HG03135 (cell line): ENCODE data around the gene RPS19BP1.

Experiments
- ATAC-seq: cut with Tn5 transposase; IDR thresholded peaks from one replicate; pipeline ENCODE4 v1.9.1; 2021; ENCODE audit warnings: mild to moderate bottlenecking, moderate library complexity; ENCODE audit not compliant: unreplicated experiment

RPS19BP1 gene

DNA sequence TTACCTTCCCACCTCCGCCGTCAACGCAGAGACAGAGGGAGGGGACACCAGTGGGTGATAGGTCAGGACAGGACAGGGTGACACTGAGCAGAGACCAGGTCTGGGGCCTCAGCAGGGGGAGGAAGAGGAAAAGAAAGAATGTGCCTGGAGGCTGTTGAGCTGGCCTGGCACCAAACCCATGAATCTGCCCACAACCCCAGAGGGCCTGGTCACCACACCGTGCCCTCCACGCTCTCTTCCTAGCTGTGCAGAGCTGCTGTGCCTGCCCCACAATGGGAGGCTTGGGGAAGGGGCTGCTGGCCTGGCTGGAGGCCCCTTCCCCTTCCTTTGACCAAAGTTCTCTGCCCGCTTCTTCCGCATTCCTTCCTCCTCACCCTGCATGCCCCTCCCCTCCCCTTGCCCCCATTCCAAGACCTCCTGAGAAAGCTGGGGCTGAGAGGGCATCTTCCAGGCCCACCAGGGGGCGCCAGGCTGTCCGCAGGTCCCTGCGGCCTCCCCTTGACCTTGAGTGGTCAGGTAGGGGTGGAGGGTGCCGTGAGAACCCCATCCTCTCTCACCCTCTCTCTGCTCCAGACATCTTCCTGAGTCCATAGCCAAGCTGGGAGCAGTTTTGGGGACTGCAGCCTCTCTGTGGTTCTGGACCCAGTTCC is 27.0 kb upstream of the RPS19BP1 start:
- no peak for ATAC-seq

DNA sequence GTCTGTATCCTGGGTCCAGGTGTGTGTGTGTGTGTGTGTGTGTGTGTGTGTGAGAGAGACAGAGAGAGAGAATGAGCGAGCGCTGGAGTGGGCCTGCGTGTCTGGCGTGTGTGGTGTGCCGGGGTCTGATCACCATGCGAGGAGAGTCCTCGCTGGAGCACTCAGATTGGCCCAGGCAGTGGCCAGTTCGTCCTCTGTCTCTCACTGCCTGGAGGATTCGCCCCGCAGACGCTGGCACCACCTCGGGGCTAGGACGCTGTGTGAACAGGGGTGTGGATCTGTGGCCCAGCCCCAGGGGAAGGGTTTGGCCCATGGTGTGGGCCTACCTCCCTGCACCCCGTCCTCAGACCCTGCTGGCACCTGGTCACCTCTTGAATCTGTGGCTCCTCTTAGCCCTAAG is 26.4 kb upstream of the RPS19BP1 start:
- no peak for ATAC-seq

DNA sequence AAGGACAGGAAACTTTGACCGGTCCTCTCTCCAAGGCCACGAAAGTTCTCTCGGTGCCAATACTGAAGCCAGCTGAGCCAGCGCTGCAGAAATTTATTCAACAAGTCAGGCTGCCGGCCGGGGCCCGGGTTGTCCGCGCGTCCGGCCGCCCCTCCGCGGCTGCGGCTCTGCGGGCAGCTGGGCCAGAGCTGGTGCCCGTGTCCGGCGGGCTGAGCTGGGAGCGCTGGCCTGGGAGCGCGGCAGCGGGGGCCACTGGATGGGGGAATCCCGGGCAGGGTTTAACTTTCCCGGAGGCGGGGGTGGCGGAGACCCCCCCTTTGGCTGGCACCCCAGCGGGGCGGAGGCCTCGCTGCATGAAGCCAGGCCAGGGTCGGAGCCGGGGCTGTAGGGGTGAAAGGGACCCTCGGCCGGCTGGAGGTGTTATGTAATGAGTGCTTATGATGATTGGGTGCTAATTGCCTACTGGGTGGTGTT is 25.7 kb upstream of the RPS19BP1 start:
- ATAC-seq, result no peak

DNA sequence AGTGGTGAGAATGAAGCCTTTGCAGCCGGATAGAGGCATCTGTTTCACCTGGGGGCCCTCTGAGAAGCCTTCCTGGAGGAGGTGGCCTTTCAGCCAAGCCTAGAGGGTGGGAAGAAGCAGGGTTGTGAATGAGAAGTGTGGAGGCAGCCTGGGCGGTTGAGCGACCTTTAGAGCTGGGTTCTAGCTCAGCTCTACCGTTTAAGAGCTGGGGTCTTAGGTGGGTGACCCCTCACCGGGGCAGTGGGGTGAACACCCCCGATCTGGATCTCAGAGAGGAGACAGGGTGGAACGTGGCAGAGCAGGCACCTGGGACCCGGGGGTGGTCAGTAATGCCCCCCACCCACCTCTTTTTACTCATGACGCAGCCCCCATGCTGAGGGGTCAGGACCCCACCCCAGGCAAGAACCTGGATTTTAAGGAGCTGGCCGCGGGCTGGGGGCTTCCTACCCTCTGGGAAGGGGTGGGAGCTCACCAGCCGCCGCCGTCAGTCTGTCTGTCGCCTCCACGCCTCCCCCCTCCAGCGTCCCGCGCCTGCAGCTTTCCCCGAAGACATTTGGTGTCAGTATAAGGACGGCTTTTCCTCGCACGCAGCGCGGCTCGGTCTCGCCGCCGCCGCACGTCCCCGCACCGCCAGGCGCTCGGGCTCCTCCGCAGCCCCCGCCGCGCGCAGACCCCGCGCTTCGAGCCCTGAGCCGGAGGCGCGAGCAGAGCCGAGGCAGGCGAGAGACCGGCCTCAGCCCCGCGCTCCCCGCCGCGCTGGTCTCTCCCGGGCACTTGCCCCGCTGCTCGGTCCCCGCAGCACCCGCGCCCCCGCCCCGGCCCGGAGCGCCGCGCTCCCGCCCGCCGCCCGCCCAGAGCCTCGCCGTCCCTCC is 24.7 kb upstream of the RPS19BP1 start:
- ATAC-seq, result no peak

DNA sequence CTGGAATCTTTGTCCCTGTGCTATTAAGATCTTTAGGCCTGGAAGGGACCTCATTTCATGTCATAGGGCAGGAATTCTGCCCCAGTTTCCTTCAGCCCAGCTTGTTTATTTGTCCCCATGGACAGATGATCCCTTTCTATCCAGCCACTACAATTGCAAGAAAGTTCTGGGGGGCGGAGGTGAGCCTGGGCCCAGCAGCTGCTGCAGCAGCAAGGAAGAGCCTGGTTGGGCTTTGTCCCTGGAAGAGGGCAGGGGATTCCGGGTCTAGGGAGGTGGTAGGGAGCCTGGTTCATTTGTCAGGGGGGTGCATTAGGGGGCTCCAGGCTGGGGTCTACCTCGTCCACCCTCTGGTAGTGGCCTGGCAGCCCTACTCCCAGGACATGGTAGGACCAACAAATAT is 21.6 kb upstream of the RPS19BP1 start:
- ATAC-seq, result no peak

DNA sequence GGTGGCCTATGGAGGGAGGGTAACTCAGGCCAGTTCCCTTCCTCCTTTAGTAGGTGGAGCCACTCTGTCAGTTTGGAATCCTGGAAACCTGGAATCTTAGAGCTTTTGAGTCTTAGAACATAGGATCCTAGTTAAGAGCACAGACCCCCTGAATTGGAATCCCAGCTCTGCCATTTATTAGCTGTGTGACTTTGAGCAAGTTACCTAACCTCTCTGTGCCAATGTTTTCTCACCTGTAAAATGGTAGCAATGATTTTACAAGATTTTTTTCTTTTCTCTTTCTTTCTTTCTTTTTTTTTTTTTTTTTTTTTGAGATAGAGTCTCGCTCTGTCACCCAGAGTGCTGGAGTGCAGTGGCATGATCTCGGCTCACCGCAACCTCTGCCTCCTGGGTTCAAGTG is 20.9 kb upstream of the RPS19BP1 start:
- ATAC-seq, result no peak

DNA sequence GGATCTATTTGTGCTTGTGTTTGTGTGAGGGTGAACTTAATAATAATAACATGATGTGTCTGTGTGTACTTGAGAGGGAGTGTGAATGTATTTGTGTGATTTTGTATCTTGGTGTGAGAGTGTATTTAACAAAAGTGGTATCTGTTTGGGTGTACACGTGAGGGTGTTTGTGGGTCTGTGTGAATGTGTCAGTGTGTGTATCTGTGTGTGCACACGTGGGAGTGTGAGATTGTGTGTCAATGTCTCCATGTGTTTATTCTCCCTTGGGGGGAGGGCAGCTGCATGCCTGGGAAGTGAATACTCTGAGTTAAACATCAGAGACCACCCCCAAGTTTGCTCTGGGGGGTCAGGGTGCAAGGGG is 15.0 kb upstream of the RPS19BP1 start:
- no peak for ATAC-seq

DNA sequence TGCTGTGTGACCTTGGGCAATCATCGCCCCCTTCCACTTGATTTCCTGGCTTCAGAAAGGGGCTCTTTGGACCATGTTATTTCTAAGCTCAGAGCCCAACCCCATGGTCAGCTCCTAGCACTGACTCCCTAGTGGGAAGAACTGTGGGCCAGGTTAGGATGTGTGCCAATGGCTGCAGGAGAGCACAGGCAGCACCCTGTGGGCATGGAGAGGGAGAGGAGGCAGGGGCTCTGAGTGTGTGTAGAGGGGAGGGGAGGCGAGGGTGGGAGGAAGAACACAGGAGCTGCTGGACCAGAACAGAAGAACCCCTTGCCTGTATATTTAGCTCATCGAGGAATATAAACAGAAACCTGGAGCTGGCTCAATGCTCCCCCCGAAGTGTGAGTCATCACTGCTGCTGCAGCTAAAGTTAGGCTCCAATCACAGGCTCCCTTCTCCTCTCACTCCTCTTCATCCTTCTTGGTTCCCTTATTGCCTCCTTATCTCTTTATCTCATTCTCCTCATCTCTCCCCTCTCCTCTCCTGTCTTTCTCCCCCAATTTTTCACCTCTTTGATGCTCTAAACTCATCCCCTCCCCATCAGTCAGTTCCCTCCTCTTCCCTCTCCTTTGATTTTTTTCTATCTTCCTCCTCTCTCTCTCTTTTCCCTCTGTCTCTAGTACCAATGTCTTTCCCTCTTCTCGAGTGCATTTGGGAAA is 14.5 kb upstream of the RPS19BP1 start:
- ATAC-seq, result no peak

DNA sequence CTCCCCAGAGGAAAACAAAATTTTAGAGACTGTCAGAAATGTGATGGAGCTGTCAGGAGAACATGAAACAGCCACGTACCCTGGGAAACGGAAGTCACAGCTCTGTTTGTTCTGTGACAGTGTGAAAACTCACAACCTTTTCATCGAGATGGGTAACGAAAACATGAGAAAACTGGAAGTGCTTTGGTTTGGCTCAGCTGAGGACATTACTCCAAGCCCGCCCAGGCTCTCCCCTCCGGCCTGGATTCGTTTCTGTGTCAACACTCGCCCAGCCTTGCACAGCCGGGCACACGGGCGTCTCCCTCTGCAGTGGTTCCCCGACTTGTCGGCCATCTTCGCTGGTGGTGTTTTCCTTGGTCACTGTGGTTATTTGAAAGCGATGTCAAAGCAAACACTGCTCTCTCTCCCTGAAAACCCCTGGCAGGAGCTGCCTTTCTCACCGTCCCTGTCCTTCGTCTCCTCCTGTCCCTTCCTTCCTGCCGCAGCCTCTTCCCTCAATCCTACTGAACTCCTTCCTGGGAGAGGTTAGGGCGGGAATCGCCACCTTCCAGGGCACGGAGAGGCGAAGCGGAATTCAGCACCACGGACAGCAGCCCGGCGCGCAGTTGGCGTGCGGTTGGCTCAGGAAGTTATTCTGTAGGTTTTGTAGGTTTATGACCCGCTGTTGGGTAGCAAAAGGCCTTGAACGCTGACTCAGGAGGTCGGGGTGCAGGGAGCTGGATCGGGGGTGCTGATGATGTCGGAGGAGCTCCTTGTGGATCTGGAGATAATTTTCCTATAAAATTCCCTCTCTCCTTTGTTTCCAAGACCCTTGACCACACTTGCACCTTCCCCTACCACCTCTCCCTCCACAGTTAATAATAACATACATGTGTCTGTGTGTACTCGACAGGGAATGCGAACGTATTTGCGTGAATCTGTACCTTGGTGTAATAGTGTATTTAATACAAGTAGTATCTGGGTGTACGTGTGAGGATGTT is 13.1 kb upstream of the RPS19BP1 start:
- no peak for ATAC-seq

DNA sequence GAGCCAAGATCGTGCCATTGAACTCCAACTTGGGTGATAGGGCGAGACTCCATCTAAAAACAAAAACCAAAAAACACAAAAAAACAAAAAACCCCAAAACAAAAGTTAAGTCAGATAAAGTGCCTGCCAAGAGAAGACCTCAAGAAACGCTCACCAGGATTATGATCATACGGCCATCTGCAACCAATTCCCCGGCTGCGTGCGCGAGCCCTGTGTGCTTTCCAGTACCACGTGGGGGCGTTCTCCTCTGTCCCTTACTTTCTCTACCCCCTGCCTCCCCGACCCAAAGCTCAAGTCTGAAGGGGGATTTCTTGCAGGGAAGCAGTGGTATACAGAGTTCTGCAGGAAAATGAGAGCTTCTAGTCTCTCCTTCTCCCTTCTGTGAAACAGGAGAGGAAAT is 10.5 kb upstream of the RPS19BP1 start:
- ATAC-seq, result no peak

DNA sequence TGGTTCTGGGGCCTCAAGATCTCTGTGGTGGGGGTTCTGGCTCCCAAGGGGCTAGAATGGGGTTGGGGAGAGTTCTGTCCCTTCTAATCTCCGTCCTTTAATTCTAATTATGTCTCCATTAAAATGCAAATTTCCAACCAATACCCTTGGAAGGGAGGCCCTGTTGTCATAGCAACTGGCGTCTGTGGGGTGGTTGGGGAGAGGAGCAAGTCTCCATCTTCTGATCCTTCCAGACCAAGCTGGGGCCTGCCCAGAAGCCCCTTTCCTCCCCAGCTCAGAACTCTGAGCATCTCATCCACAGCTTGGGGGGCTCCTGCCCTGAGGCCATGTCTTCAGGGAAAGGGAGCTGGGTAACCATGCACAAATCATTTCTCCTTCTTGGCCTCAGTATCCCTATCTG is 5.4 kb upstream of the RPS19BP1 start:
- no peak for ATAC-seq

DNA sequence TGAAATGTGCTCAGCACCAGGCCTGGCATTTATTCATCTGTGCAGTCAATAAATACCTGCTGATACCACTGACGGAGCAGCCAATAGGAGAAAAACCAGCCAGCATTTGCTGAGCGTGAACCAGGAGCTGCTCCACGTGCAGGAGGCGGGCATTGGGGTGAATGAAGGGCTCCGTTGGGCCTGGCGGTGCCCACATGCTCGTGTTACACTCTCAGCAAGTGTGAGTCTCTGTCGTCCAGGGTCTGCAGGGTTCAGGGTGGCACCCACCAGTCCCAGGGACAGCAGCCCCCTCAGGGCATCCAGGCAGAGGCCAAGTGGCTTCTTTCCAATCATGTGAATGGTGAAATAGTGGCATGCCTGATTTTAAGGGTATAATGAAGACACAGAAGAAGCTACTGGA is 4.2 kb upstream of the RPS19BP1 start:
- no peak for ATAC-seq

DNA sequence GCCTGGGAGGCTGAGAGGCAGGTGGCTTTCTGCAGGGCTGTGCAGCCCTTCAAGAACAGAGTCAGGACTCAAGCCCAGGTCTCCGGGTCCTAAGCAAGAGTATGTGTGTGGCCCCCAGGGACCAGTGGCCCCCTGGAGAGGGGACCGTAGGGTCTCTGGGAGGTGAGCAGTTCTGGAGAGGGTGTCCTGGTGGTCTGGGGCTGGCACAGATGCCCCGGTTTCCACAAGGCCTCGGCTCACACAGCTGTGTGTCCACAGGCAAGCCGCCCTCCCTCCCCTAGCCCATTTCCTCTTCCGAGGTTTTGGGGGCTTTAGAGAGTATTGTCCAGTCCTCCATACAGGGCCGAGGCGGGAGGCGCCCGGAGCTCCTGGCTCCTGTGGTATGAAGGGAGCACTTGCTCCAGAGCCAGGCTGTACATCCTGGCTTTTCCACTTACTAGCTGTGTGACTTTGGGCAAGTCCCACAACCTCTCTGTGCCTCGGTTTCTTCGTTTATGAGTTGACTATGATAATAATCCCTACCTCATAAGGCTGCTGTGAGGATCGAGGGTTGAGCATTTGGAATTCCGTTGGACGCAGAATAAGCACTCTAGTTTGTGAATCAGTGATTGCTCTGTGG is 3.4 kb upstream of the RPS19BP1 start:
- ATAC-seq, result no peak

DNA sequence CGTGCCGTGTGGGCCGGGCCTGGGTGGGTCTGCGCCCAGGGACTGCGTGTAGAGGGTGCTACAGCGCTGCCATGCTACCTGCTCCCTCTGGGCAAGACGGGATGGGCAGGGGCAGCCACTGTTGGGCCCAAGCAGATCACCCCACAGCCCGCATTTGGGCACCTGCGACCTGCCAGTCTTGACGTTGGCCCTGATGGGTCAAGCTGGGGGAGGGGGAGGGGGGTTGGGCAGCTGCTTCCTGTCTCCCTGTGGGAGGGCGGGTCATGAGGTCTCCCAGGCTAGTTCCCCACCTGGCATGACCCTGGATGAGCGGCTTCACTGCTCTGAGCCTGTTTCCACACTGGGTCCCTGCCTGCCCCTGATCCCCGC is 2.8 kb upstream of the RPS19BP1 start:
- no peak for ATAC-seq

DNA sequence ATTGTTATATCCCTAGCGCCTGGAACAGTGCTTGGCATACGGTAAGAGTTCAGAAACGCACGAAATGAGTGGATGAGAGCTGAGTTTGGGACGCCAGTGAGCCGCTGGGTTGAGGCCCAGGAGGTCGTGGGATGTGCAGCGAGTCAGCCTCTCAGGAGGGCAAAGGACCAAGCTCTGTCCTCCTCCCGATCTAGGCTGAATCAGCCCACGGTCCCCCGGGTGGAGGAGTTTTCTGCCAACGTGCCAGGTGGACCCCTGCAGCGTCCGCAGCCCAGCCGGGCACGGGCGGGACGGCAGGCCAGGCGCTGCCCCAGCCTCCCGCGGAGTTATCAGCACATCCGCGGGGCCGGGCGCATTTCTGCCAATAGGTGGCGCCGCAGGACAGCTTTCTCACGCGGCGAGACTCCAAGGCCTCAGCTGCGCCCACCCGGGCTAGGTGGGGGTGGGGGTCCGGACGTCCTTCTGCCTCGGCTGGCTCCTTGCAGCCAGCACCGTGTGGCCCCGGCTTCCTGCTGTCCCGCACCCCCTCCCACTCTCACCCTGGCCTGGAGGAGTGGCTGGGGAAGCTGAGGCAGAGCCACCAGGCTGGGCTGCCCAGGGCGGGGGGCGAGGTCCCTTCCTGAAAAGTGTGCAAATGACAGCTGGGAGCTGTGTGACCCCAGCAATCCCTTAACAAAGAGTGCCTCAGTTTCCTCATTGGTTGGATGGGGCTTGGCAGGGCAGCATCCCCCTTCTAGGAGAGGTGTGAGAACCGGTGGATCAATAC is 2.2 kb upstream of the RPS19BP1 start:
- ATAC-seq, result no peak

DNA sequence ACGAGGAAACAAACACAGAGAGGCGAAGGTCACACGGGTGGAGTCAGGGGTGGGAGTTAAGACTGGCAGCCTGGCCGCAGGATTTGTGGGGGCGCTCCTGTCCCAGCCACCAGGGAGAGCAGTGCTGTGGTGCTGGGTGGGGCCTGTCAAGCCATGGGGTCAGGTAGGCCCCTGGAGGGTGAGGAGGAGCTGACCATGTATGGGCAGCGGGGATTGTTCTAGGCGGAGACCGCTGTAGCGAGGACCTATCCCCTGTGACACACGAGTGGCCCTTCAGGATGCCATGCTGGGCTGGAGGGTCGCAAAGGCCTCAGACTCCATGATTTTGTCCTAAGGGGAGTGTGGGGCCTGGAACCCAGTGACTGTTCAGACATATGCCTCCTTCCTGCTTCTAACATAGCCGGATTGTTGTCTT is 1.6 kb upstream of the RPS19BP1 start:
- no peak for ATAC-seq

DNA sequence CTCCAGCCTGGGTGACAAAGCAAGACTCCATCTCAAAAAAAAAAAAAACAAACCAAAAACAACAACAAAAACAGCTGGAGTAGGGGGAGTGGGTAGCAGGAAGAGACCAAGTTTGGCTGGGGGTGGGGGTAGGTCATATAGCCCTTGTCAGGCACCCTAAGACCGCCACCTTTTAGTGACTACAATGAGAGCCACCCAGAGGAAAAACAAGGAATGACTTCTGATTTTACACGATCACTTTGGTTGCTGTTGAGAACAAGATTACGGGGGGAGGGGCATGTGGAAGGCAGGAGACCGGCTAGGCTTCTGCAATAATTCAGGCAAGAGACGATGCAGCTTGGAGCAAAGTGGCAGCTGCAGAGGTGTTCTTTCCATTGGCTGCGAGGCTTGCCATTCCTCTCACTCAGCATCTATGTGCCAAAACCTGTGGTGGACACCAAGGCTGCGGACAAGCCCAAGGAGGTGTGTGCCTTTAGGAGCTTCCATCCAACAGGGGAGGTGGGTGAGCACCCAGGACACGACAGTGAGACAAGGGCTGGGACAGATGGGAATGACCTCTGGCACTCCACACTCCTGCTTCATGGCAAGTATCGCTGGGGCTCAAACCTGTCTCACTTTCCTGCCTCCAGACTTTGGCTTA is 1.7 kb downstream of the RPS19BP1 start:
- no peak for ATAC-seq

DNA sequence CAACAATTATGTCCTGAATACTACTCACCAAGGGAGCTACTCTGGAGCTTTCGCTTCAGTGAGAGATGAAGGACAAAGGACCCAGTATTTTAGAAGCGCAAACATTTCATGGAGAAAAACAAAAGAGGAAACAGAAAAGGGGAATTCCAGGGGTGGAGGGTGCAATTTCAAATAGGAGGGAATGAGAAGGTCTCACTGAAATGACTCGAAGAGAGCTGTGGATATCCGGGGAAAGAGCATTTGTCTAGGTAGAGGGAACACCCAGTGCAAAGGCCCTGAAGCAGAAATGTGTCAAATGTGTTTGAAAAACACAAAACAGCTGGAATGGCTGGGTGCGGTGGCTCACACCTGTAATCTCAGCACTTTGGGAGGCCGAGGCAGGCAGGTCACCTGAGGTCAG is 2.4 kb downstream of the RPS19BP1 start:
- ATAC-seq, result no peak

DNA sequence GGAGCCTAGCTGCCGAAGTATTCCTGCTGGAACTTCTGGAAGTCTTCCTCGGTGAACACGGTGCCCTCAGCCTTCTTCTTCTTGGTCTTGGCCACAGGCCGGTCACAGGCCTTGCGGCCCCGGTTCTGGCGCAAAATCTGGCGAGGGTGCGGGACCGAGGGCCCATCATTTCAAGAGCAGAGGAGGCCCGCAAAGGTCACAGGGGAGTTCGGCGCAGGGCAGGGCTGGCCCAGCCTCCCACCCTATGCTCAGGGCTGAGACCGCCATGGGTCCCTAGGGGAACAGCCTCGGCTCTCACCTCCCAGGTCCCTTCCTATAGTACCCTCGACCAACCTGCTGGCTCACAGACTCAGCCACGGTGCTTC is 3.1 kb downstream of the RPS19BP1 start:
- ATAC-seq, result no peak
